Upper lobe of left lung (tissue), 6 donors: ENCODE data around the gene WDR70. TPM values are rescaled to one million over a fixed set of nuclear protein-coding genes. Genes with fewer than 3 reads are reported as not detected.

Source experiments
- ATAC-seq, 2 donors: fragments of 200-7000 bp; cut with Tn5 transposase; one replicate each; pipeline ENCODE4 v1.9.1; 2022; ENCODE audit warnings: mild to moderate bottlenecking in 2 of 2, moderate library complexity in 2 of 2; ENCODE audit not compliant: low FRiP score in 2 of 2
- DNase-seq, 2 donors: peaks; one replicate each; pipeline ENCODE4 v3.0.0-alpha.2; 2019 to 2020
- H3K27ac ChIP-seq, 4 donors: fragments of 200-600 bp; sonication (generic); one replicate each; pipeline ENCODE4 v1.5.1; 2016 to 2019
- H3K27me3 ChIP-seq, 4 donors: fragments of 200-600 bp; sonication (generic); one replicate each; pipeline ENCODE4 v1.5.1; 2017 to 2019
- H3K36me3 ChIP-seq, 4 donors: fragments of 200-600 bp; sonication (generic); one replicate each; pipeline ENCODE4 v1.5.1; 2016 to 2019
- H3K4me1 ChIP-seq, 4 donors: fragments of 200-600 bp; sonication (generic); one replicate each; pipeline ENCODE4 v1.5.1; 2018 to 2019
- H3K4me3 ChIP-seq, 4 donors: fragments of 200-600 bp; sonication (generic); one replicate each; pipeline ENCODE4 v1.5.1; 2017 to 2019; ENCODE audit warnings: mild to moderate bottlenecking in 2 of 4, moderate library complexity in 1 of 4
- H3K9me3 ChIP-seq, 4 donors: fragments of 200-600 bp; sonication (generic); one replicate each; pipeline ENCODE4 v1.5.1; 2018 to 2019
- CTCF ChIP-seq, 6 experiments: fragments of 450-650 bp in 4 of 6; fragments of 200-600 bp in 2 of 6; sonication (generic) in 2 of 6; IDR thresholded peaks; one replicate each; pipeline ENCODE4 v1.5.1; 2016 to 2019; ENCODE audit warnings: antibody characterized with exemption in 6 of 6
- EP300 ChIP-seq, 4 donors: sonication (generic); formaldehyde crosslinking; IDR thresholded peaks; one replicate each; pipeline ENCODE4 v1.5.1; 2017; ENCODE audit warnings: antibody characterized with exemption in 4 of 4, control low read depth in 2 of 4
- POLR2A ChIP-seq, 4 donors: fragments of 450-650 bp; IDR thresholded peaks; one replicate each; pipeline ENCODE4 v1.5.1; 2016 to 2017; ENCODE audit warnings: antibody characterized with exemption in 4 of 4, mild to moderate bottlenecking in 2 of 4
- POLR2AphosphoS5 ChIP-seq, 2 donors: sonication (generic); formaldehyde crosslinking; IDR thresholded peaks; one replicate each; pipeline ENCODE4 v1.5.1; 2017; ENCODE audit warnings: antibody characterized with exemption in 2 of 2
- WGBS, 2 donors: methylation state at CpG; one replicate each; pipeline ENCODE4 v1.1.5; 2017 to 2018; 5-methylcytosine and 5-hydroxymethylcytosine counted together
- total RNA-seq, 6 donors: library from RNA; depleted of rRNA in 4 of 6; stranded (reverse); fragments of >200 nt in 4 of 6; gene quantifications; one replicate each; pipeline versions ENCODE4 v1.1.0 to v1.2.1, GENCODE V29; 2016 to 2021
- donor health status: DM: no; HTN: no; CAD: no; lungs with moderate emphysema.
- donor health status: DM: no; HTN: yes; CAD: no; lungs with severe emphysema.

WDR70 gene
- total RNA-seq, 6 donors from 2014 or later = 20.7 to 75.4 (median 27.9) TPM

GRCh38 chr5:37490931-37491330, 111.8 kb downstream of the WDR70 start:
- TF ChIP-seq POLR2A (IDR thresholded peaks at IDR 0.05) = no peak
- TF ChIP-seq CTCF (IDR thresholded peaks at IDR 0.05) = no peak
- TF ChIP-seq EP300 (IDR thresholded peaks at IDR 0.05) = no peak
- no peak for TF ChIP-seq POLR2AphosphoS5 (IDR thresholded peaks at IDR 0.05)
- H3K9me3 ChIP-seq = no peaks in the 10 kb centered on the region
- H3K4me3 ChIP-seq = no peak overlapping the region
- H3K4me1 ChIP-seq = no peaks in the 10 kb centered on the region
- WGBS, 2 donors = 100% methylated on average over 2 of the region's 2 CpGs; no CpG with 5 or more reads in 1 of the 2 donors
- ATAC-seq (no peak), DNase-seq (no peak)
- H3K36me3 ChIP-seq = no peaks in the 10 kb centered on the region
- no peak overlapping the region for H3K27ac ChIP-seq
- no peaks in the 10 kb centered on the region for H3K27me3 ChIP-seq

- no peaks in the 10 kb centered on the region for H3K4me1 ChIP-seq
- H3K9me3 ChIP-seq = no peaks in the 10 kb centered on the region
- DNase-seq (no peak), ATAC-seq (no peak)
- H3K4me3 ChIP-seq = no peak overlapping the region
- whole genome bisulfite sequencing, 2 donors = 94 to 95% methylated on average over 2 of the region's 2 CpGs
- H3K36me3 ChIP-seq = no peaks in the 10 kb centered on the region
- no peaks in the 10 kb centered on the region for H3K27me3 ChIP-seq
- H3K27ac ChIP-seq = no peak overlapping the region
- no peak for TF ChIP-seq POLR2AphosphoS5 (IDR thresholded peaks at IDR 0.05)
- no peak for TF ChIP-seq POLR2A (IDR thresholded peaks at IDR 0.05)
- TF ChIP-seq CTCF (IDR thresholded peaks at IDR 0.05) = no peak
- no peak for TF ChIP-seq EP300 (IDR thresholded peaks at IDR 0.05)
Observed at GRCh38 chr5:37492778-37493555, 113.8 kb downstream of the WDR70 start.

- no peaks in the 10 kb centered on the region for H3K27me3 ChIP-seq
- H3K4me1 ChIP-seq = no peaks in the 10 kb centered on the region
- no peak overlapping the region for H3K4me3 ChIP-seq
- H3K9me3 ChIP-seq = no peaks in the 10 kb centered on the region
- no peak for ATAC-seq
- DNase-seq = no peak
- H3K27ac ChIP-seq = no peak overlapping the region
- TF ChIP-seq POLR2A (IDR thresholded peaks at IDR 0.05) (no peak), EP300 (IDR thresholded peaks at IDR 0.05) (no peak), POLR2AphosphoS5 (IDR thresholded peaks at IDR 0.05) (no peak), CTCF (IDR thresholded peaks at IDR 0.05) (no peak)
- peaks cover 0 to 3% (median 0%) of the 10 kb centered on the region in 4 donors for H3K36me3 ChIP-seq
Observed at GRCh38 chr5:37494756-37495155, 115.6 kb downstream of the WDR70 start.

GRCh38 chr5:37495210-37495609, 116.1 kb downstream of the WDR70 start:
- 75 to 84% methylated on average over 2 of the region's 2 CpGs for WGBS, 2 donors
- Histone ChIP-seq H3K4me1 (no peaks in the 10 kb centered on the region), H3K27ac (no peak overlapping the region), H3K4me3 (no peak overlapping the region), H3K27me3 (no peaks in the 10 kb centered on the region), H3K9me3 (no peaks in the 10 kb centered on the region), H3K36me3 (peaks cover 0 to 3% (median 0%) of the 10 kb centered on the region in 4 donors)
- no peak for TF ChIP-seq POLR2A (IDR thresholded peaks at IDR 0.05)
- TF ChIP-seq EP300 (IDR thresholded peaks at IDR 0.05) = no peak
- TF ChIP-seq CTCF (IDR thresholded peaks at IDR 0.05) = no peak
- TF ChIP-seq POLR2AphosphoS5 (IDR thresholded peaks at IDR 0.05) = no peak
- no peak for DNase-seq
- ATAC-seq = no peak
